Measurements from ENCODE around the gene SLC12A1. TPM values are rescaled to one million over a fixed set of nuclear protein-coding genes. Genes with fewer than 3 reads are reported as not detected.

The SLC12A1 gene
- total and polyA plus RNA-seq, 2 of the 8 experiments (the other 6 are each of a cell fraction or from before 2014, with no cell fraction given): 0.63 to 1.0 TPM

DNA sequence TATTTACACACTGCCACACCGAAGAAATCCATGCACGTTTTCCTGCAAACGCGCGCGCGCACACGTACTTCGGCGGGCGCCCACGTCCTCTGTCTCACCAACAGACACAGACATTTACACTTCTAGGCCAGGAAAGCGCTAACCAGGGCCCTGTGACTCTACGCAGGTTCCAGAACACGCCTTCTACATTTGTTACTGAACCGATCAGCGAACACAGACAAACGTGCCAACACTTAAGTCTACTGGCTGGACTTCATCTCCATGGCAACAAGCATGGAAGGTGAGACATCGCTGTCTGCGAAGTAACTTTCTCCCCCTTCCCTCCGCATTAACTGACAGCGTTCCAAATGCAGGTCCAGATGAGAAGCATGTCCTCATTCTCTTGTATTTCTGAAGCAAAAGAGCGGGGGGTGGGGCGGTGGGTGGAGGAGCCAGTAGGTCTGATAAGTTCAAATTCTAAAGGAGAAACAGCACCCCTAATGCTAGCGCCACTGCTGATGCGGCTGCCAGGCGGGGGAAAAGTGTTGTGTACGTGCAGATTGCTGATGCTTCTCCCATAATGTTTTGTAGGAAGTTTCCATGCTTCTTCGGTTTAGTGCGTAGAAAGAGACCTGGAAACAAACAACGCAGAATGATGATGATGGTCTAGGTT is 14.4 kb upstream of the SLC12A1 start, which contains the start of gene CTXN2:
Gene CTXN2, plus strand, starts transcription at position 92 of the 652 bp plus-strand sequence. CDS start 9,636 bp downstream, outside the sequence.
- Histone ChIP-seq H2AK5ac (ENCODE audit: low read depth, low read length) (no peak within 1 kb of the TSS), H3K79me2 (ENCODE audit: control insufficient read depth in 1 of 2, insufficient read depth in 2 of 2, low read length in 2 of 2) (no peaks in the 10 kb centered on the region), H3K79me1 (ENCODE audit: low read depth, low read length) (no peaks in the 10 kb centered on the region), H3K14ac (ENCODE audit: insufficient read length) (no peak within 1 kb of the TSS), H4K91ac (replicated peaks; ENCODE audit: insufficient read length, low read length) (no peak within 1 kb of the TSS), H3K23ac (ENCODE audit: insufficient read length) (no peak within 1 kb of the TSS), H3K56ac (replicated peaks; ENCODE audit: insufficient read length, low read depth, low read length) (no peak within 1 kb of the TSS), H3K9ac (replicated peaks in 1 of 4; ENCODE audit: extremely low read depth in 1 of 4, low read depth in 3 of 4, low read length in 3 of 4) (peak within 1 kb of the TSS in 1 of 4 experiments; percentile 12; a peak in 1 of 7 replicates), H3K9me3 (ENCODE audit: insufficient read depth in 2 of 2, low read depth in 1 of 2, low read length in 1 of 2) (no peaks in the 10 kb centered on the region), H2BK15ac (ENCODE audit: low read length) (no peak within 1 kb of the TSS), H3K18ac (ENCODE audit: extremely low read depth, low read length) (no peak within 1 kb of the TSS), H3K4me1 (replicated peaks in 1 of 4; ENCODE audit: control insufficient read depth in 3 of 4, insufficient read depth in 4 of 4, low read length in 3 of 4) (no peaks in the 10 kb centered on the region), H4K5ac (ENCODE audit: insufficient read length, low read depth, low read length) (no peak within 1 kb of the TSS), H3K4me2 (ENCODE audit: insufficient read depth in 1 of 2, low read depth in 2 of 2, low read length in 2 of 2) (peak within 1 kb of the TSS; percentile 81 to 94), H4K8ac (ENCODE audit: extremely low read depth, insufficient read depth, low read length) (no peak within 1 kb of the TSS), H3K4ac (replicated peaks; ENCODE audit: insufficient read length, low read depth, low read length) (no peak within 1 kb of the TSS), H2BK5ac (ENCODE audit: low read depth, low read length) (no peak within 1 kb of the TSS), H3K27ac (ENCODE audit: low read depth, low read length) (no peak within 1 kb of the TSS), H2BK12ac (ENCODE audit: low read depth, low read length) (no peak within 1 kb of the TSS), H2BK20ac (ENCODE audit: low read length) (no peak within 1 kb of the TSS), H3K36me3 (ENCODE audit: control insufficient read depth in 2 of 4, insufficient read depth in 4 of 4, low read length in 3 of 4) (no peaks in the 10 kb centered on the region), H2AFZ (ENCODE audit: low read length) (peak within 1 kb of the TSS; percentile 43; the same call in 1 of the 2 replicates), H3K27me3 (replicated peaks in 1 of 4; ENCODE audit: control insufficient read depth in 3 of 4, extremely low read depth in 1 of 4, insufficient read depth in 3 of 4, low read length in 3 of 4) (peaks cover 0 to 9% (median 0%) of the 10 kb centered on the region in 4 experiments; a peak in 2 of 7 replicates), H2BK120ac (replicated peaks; ENCODE audit: low read depth, low read length) (no peak within 1 kb of the TSS), H4K20me1 (replicated peaks in 1 of 2; ENCODE audit: control insufficient read depth in 1 of 2, insufficient read depth in 2 of 2, low read length in 2 of 2) (no peaks in the 10 kb centered on the region), H3K4me3 (ENCODE audit: extremely low read depth in 1 of 4, insufficient read depth in 2 of 4, low read depth in 3 of 4, low read length in 4 of 4) (peak within 1 kb of the TSS; percentile 39 to 62 (median 48); a peak in 7 of 8 replicates), H3K23me2 (ENCODE audit: low read depth, low read length) (peaks cover 11% of the 10 kb centered on the region)
- peak in 1 of 2 experiments; percentile 54 for DNase-seq (ENCODE audit: low read depth in 1 of 2, low spot score in 2 of 2)
- FAIRE-seq: peak; percentile 62
- ChIA-PET POLR2A (ENCODE audit: partially characterized antibody) (interaction anchor here (1.1 kb wide), 1 partner anchor 14 kb away, joined by 3 read pairs; the partner anchor contains the start of gene MYEF2), CTCF (ENCODE audit: partially characterized antibody) (interaction anchor here (0.7 kb wide), 1 partner anchor 67 kb away, joined by 3 read pairs; no protein-coding TSS in a partner anchor)
- WGBS, 2 experiments (ENCODE audit: extremely low coverage in 1 of 2, insufficient coverage in 1 of 2, insufficient read length in 1 of 2, insufficient replicate concordance in 2 of 2, low coverage in 1 of 2, low lambda C conversion rate in 2 of 2, missing lambda C conversion rate in 1 of 2): 21% methylated on average over 31 of the region's 31 CpGs; no CpG with 5 or more reads in 1 of the 2 experiments
- TF ChIP-seq MAX (IDR thresholded peaks at IDR 0.05) (0 out of 2 replicates have a peak, but pooled peaks have one; percentile 22), SP2 (IDR thresholded peaks at IDR 0.05; ENCODE audit: low read length) (no peak), POLR2AphosphoS5 (IDR thresholded peaks at IDR 0.05; ENCODE audit: low read depth, low read length) (no peak), PHF8 (conservative IDR thresholded peaks at IDR 0.05; ENCODE audit: low read depth, low read length) (no peak), CHD1 (IDR thresholded peaks at IDR 0.05; ENCODE audit: low read depth, low read length) (no peak), GABPA (IDR thresholded peaks at IDR 0.05; ENCODE audit: borderline replicate concordance, insufficient read depth, low read length) (no peak)
- TF ChIP-seq, protein P1, sequence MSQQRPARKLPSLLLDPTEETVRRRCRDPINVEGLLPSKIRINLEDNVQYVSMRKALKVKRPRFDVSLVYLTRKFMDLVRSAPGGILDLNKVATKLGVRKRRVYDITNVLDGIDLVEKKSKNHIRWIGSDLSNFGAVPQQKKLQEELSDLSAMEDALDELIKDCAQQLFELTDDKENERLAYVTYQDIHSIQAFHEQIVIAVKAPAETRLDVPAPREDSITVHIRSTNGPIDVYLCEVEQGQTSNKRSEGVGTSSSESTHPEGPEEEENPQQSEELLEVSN (IDR thresholded peaks at IDR 0.05): no peak
- TF ChIP-seq, protein P2, sequence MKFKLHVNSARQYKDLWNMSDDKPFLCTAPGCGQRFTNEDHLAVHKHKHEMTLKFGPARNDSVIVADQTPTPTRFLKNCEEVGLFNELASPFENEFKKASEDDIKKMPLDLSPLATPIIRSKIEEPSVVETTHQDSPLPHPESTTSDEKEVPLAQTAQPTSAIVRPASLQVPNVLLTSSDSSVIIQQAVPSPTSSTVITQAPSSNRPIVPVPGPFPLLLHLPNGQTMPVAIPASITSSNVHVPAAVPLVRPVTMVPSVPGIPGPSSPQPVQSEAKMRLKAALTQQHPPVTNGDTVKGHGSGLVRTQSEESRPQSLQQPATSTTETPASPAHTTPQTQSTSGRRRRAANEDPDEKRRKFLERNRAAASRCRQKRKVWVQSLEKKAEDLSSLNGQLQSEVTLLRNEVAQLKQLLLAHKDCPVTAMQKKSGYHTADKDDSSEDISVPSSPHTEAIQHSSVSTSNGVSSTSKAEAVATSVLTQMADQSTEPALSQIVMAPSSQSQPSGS (IDR thresholded peaks at IDR 0.05; ENCODE audit: low read length): no peak

Data from H1 (cell line).